GM21447 (cell line): ENCODE data around the gene SMG6.
"Not testable (repeated sequence)": the region's sequence is repeated elsewhere in the genome, so short reads cannot be mapped to it uniquely, and the experiment has no call there.

ENCODE experiments used
- ATAC-seq: cut with Tn5 transposase; IDR thresholded peaks from one replicate; pipeline ENCODE4 v1.9.1; 2021; ENCODE audit not compliant: unreplicated experiment

SMG6 gene

GRCh38 chr17:2151358-2152033, 152.1 kb downstream of the SMG6 start:
- ATAC-seq = no peak

- ATAC-seq = no peak
Observed at GRCh38 chr17:2150806-2151205, 152.8 kb downstream of the SMG6 start.

DNA sequence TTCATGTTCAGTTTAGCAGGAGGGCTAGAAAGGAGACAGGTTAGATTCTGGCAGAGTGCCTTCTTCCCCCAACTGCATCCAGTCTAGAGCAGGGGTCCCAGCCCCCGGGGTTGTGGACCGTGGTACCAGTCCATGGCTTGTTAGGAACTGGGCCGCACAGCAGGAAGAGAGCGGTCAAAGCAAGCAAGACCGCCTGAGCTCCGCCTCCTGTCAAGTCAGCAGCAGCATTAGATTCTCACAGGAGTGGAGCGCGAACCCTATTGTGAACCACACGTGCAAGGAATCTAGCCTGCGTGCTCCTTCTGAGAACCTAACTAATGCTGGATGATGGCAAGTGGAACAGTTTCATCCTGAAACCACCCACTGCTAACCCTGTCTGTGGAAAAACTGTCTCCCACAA, 153.7 kb downstream of the SMG6 start:
- ATAC-seq = no peak

DNA sequence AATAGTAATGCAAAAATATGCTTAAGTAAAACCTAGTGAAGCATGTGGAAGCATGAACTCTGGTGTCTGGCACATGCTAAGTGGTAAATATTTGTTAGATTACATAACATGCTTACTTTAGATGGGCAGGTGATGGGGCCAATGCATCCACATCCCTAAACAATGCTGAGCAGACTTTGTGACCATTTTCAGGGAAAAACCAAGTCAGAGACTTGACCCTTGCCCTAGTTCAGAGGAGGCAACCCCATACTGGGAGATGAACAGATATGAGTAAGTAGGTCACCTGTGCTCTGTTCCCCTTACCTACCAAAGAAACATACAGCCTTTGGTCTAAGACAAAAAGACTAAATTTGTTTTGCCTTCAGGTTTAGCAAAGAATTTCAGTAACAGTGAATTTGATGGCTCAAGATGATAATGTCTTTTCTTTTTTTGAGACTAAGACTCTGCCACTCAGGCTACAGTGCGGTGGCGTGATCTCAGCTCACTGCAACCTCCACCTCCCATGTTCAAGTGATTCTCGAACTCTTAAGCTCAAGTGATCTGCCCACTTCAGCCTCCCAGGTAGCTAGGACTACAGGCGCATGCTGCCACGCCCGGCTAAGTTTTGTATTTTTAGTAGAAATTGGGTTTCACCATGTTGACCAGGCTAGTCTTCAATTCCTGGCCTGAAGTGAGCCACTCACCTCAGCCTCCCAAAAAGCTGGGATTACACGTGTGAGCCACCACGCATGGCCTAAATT, 157.3 kb downstream of the SMG6 start:
- no peak for ATAC-seq

- no peak for ATAC-seq
Observed at GRCh38 chr17:2144701-2145100, 158.9 kb downstream of the SMG6 start.

DNA sequence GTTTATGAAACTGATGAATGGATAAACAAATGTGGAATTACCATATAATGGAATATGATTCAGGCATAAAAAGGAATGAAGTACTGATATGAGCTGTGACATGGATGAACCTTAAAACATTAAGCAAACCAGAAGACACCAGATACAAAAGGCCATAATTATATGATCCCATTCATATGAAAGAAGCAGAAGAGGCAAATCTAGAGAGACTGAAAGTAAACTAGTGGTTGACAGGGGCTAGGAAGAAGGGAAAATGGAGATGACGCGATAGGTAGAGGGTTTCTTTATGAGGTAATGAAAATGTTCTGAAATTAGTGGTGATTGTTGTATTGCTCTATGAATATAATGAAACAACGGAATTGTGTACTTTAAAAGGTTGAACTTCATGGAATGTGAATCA, 160.3 kb downstream of the SMG6 start:
- ATAC-seq = no peak

GRCh38 chr17:2142682-2143081, 160.9 kb downstream of the SMG6 start:
- not testable (repeated sequence) for ATAC-seq

DNA sequence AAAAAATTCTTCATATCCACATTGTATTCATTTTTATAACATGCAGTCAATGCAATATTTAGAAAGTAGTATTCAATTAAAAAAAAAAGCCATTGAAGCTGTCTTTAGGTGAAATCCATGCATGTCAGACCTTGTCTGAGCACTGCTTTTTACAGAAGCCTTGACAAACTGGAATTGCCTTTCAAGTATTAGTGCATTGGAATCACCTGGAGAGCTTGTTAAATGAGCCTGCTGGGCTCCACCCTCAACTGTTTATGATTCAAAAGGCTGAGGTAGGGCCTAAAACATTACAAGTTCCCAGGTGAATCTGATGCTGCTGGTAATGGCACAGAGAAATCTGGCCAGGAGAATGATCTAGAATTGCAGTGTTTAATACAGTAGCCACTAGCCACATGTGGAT, 162.9 kb downstream of the SMG6 start:
- ATAC-seq = no peak

GRCh38 chr17:2138761-2139160, 164.8 kb downstream of the SMG6 start:
- no peak for ATAC-seq

DNA sequence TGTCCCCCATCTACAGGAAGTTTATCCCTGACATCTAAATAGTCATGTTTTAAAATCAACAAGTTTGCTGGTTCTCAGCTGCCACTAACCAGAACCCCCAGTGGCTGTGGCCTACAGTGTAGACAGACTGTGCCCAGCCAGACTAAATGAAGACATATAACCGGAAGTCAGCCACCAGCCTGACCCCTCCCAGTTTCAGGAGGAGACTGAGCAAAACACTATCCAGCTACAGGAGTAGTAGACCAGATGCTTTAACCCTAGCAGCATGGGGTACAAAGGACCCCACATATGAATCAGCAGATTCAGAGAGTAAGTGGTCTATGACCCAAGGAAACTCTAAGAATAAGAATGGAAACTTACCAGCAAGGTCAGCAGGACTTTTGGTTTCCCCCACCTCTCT, 165.3 kb downstream of the SMG6 start:
- ATAC-seq = peak; percentile 63

GRCh38 chr17:2137342-2138098, 166.1 kb downstream of the SMG6 start:
- peak; percentile 55 for ATAC-seq

DNA sequence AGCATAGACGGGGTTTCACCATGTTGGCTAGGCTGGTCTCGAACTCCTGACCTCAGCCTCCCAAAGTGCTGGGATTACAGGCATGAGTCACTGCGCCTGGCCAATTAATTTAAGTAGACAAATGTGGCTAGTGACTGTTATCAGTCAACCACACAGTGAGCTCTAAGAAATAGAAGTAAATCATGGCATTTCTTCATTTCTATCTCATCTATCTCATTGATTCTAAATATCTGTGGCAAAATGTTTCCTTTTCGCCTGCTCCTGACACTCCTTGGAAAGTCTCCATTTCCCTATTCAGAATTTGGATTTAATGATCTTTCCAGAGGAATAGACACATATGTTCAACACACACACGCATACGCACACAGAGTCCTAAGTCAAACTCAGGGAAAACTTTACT, 167.3 kb downstream of the SMG6 start:
- ATAC-seq = no peak

DNA sequence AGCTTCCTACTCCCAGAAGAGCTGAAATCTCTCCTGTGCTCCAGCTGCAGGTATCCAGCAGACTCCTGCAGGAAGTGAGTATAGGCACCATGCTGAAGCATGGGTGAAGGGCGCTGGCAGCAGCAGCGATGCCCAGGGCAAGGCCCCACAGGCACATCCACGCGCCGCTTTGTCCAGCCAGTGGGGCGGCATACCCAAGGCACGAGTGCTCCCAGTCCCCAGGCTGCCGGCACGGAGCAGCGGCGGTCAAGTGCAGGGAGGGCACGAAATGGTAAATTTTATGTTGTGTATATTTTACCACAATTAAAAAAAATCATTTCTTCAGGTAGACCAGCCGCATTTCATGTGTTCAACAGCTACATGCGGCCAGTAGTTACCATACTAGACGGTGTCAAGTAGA, 175.6 kb downstream of the SMG6 start:
- no peak for ATAC-seq

GRCh38 chr17:2125013-2125535, 178.5 kb downstream of the SMG6 start:
- no peak for ATAC-seq

GRCh38 chr17:2124391-2124790, 179.2 kb downstream of the SMG6 start:
- ATAC-seq = no peak

DNA sequence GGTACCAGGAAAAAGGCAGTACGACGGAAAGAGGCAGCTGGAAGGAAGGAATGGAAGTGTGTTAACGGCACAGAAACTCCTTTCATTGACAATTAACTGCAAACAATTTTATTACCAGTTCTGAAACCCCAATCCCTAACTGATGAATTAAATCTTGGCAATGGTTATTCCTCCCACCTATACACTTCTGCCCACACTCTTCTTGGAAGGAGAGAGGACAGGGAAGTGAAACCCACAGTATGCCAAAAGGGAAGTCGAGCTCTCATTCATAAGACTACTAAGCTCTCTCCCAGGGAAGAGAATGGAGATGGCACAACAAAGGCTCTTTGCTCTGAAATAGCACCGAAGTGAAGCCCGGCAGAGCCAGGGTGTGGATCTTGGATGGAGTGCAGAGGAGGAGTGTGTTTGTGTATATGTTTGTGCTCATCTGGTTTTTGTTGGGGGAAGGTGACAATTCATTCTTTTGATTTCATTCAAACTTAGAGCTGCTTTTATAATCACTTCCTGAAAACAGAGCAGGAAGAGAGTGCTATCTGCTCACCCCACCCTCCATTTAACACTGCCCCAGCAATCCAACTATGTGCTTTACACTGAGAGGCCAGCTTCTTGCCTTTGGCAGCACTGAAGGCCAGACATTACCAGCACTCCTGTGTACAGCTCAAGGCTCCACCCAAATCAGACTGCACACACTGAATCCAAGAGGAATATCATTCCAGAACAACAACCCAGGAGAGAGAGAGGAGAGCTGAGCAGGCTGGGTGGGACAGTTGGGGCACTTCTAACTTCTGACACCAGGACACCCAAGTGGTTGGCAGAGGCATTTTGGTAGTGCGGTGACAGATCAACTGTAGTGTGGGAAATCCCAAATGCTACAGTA, 180.0 kb downstream of the SMG6 start:
- ATAC-seq = no peak

- no peak for ATAC-seq
Observed at GRCh38 chr17:2122641-2123302, 180.8 kb downstream of the SMG6 start.

DNA sequence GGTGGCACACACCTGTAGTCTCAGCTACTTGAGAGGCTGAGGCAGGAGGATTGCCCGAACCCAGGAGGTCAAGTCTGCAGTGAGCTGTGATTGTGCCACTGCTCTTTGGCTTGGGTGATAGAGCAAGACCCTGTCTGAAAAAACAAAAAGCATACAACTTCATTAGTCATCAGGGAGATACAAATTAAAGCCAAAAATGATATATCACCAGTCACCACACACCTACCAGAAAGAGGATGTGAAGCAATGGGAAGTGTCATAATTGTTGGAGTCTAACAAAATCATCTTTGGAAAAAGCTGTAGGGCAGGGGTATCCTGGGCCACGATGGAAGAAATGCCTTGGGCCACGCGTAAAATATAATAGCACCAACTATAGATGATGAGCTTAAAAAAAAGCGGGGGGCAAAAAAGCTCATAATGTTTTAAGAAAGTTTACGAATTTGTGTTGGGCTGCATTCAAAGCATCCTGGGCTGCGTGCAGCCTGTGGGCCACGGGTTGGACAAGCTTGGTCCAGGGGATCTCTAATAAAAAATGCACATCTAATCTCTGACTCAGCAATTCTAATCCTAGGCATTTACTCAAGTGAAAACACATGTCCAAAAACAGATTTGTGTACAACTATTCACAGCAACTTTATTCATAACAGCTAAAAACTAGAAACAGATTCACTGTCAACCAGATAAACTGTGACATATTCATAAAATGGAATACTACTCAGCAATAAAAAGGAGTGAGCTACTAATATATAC, 182.8 kb downstream of the SMG6 start:
- no peak for ATAC-seq

GRCh38 chr17:2113279-2113622, 190.3 kb downstream of the SMG6 start:
- no peak for ATAC-seq

DNA sequence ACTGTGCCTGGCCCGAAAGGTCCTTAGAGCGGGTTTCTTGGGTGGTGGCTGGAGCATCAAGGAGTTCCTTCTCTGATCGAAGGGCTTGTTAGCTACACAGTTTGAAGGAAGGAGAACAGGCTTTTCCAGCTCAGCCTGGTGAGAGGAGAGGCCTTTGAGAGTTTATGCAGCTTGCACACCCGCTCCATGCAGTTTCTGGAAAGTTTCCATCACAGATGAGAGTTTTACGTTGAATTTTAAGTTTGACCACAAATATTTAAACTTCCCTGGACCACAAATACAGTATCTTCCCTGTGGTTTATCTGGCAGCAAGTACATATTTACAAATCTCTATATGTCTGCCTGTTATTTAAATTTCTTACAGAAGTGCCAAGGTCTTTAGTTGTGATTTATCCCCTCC, 191.9 kb downstream of the SMG6 start:
- ATAC-seq = no peak
